Activated T-helper 1 cell treated with anti-CD3 and anti-CD28 coated beads, Interleukin-12 subunit alpha, Interleukin-12 subunit beta, Interleukin-2, Interleukin-4 antibody, amounts not matched to agents 30 ng/mL and 10 ng/mL and 1 ng/mL, durations not matched to agents 14 hours and 24 hours and 36 hours (primary cell): ENCODE results near the gene UMOD. TPM values are rescaled to one million over a fixed set of nuclear protein-coding genes. Genes with fewer than 3 reads are reported as not detected.
"Not testable (repeated sequence)": the region's sequence is repeated elsewhere in the genome, so short reads cannot be mapped to it uniquely, and the experiment has no call there.

Experiments
- DNase-seq: peaks from one replicate; pipeline ENCODE4 v3.0.0; 2021; ENCODE audit warnings: low spot score
- H3K27ac Mint-ChIP-seq: one replicate; pipeline ENCODE4 v1.8.0; 2021; ENCODE audit warnings: mild to moderate bottlenecking, mixed read lengths
- H3K27me3 Mint-ChIP-seq: one replicate; pipeline ENCODE4 v1.8.0; 2022; ENCODE audit warnings: mild to moderate bottlenecking, moderate library complexity, mixed read lengths; ENCODE audit not compliant: insufficient read depth
- H3K36me3 Mint-ChIP-seq: one replicate; pipeline ENCODE4 v1.8.0; 2021; ENCODE audit warnings: low read depth, mixed read lengths
- H3K4me1 Mint-ChIP-seq: one replicate; pipeline ENCODE4 v1.8.0; 2021; ENCODE audit warnings: low read depth, mixed read lengths
- H3K4me3 Mint-ChIP-seq: one replicate; pipeline ENCODE4 v1.8.0; 2021; ENCODE audit warnings: mild to moderate bottlenecking, moderate library complexity, mixed read lengths
- H3K9me3 Mint-ChIP-seq: one replicate; pipeline ENCODE4 v1.8.0; 2021; ENCODE audit warnings: mixed read lengths
- intact Hi-C: fragments of 100-400 bp; cut with micrococcal nuclease; formaldehyde crosslinking; loops from one replicate; pipeline ENCODE4 v1.15.1; 2024
- total RNA-seq: library from RNA; stranded (reverse); gene quantifications from 2 replicates; pipeline ENCODE4 v1.2.3, GENCODE V29; 2022

The UMOD gene
- total RNA-seq, 1 donor from 2014 or later, result not detected

- Mint-ChIP-seq H3K9me3 (no peaks in the 10 kb centered on the region), H3K27ac (no peak overlapping the region), H3K27me3 (peaks cover 3% of the 10 kb centered on the region), H3K4me3 (no peak overlapping the region), H3K4me1 (no peaks in the 10 kb centered on the region), H3K36me3 (no peaks in the 10 kb centered on the region)
- no peak for DNase-seq
- intact Hi-C loops, result no loop called here
These were observed 26.2 kb downstream of the UMOD start for GRCh38 chr16:20326321-20326720.

GRCh38 chr16:20325005-20325404, 27.5 kb downstream of the UMOD start:
- DNase-seq, result no peak
- intact Hi-C loops, result no loop called here
- H3K4me3 Mint-ChIP-seq, result no peak overlapping the region
- H3K9me3 Mint-ChIP-seq, result no peaks in the 10 kb centered on the region
- H3K27ac Mint-ChIP-seq, result no peak overlapping the region
- peaks cover 3% of the 10 kb centered on the region for H3K27me3 Mint-ChIP-seq
- no peaks in the 10 kb centered on the region for H3K4me1 Mint-ChIP-seq
- H3K36me3 Mint-ChIP-seq, result no peaks in the 10 kb centered on the region

GRCh38 chr16:20323591-20324117, 28.9 kb downstream of the UMOD start:
- intact Hi-C loops, result no loop called here
- no peak for DNase-seq
- no peak overlapping the region for H3K27ac Mint-ChIP-seq
- H3K4me1 Mint-ChIP-seq, result no peaks in the 10 kb centered on the region
- peaks cover 3% of the 10 kb centered on the region for H3K27me3 Mint-ChIP-seq
- H3K36me3 Mint-ChIP-seq, result no peaks in the 10 kb centered on the region
- no peak overlapping the region for H3K4me3 Mint-ChIP-seq
- H3K9me3 Mint-ChIP-seq, result no peaks in the 10 kb centered on the region

GRCh38 chr16:20322696-20323095, 29.8 kb downstream of the UMOD start:
- Mint-ChIP-seq H3K4me1 (no peaks in the 10 kb centered on the region), H3K36me3 (no peaks in the 10 kb centered on the region), H3K27me3 (peaks cover 3% of the 10 kb centered on the region), H3K27ac (no peak overlapping the region), H3K9me3 (no peaks in the 10 kb centered on the region), H3K4me3 (no peak overlapping the region)
- no peak for DNase-seq
- intact Hi-C loops, result no loop called here

GRCh38 chr16:20321671-20322070, 30.8 kb downstream of the UMOD start:
- H3K27ac Mint-ChIP-seq, result no peak overlapping the region
- H3K4me1 Mint-ChIP-seq, result no peaks in the 10 kb centered on the region
- no peak for DNase-seq
- intact Hi-C loops, result no loop called here
- H3K4me3 Mint-ChIP-seq, result no peak overlapping the region
- H3K27me3 Mint-ChIP-seq, result peaks cover 3% of the 10 kb centered on the region
- H3K36me3 Mint-ChIP-seq, result no peaks in the 10 kb centered on the region
- no peaks in the 10 kb centered on the region for H3K9me3 Mint-ChIP-seq

GRCh38 chr16:20321051-20321450, 31.5 kb downstream of the UMOD start:
- DNase-seq, H3K4me1 Mint-ChIP-seq, H3K27me3 Mint-ChIP-seq, H3K9me3 Mint-ChIP-seq, H3K27ac Mint-ChIP-seq, H3K4me3 Mint-ChIP-seq, intact Hi-C loops, H3K36me3 Mint-ChIP-seq: not testable (repeated sequence)

- Mint-ChIP-seq H3K27me3 (peaks cover 2% of the 10 kb centered on the region), H3K9me3 (no peaks in the 10 kb centered on the region), H3K36me3 (no peaks in the 10 kb centered on the region), H3K27ac (no peak overlapping the region), H3K4me1 (no peaks in the 10 kb centered on the region), H3K4me3 (no peak overlapping the region)
- intact Hi-C loops, result no loop called here
- no peak for DNase-seq
These were observed 31.9 kb downstream of the UMOD start for GRCh38 chr16:20320592-20320991.

- intact Hi-C loops, result no loop called here
- Mint-ChIP-seq H3K4me1 (no peaks in the 10 kb centered on the region), H3K9me3 (no peaks in the 10 kb centered on the region), H3K4me3 (no peak overlapping the region), H3K36me3 (no peaks in the 10 kb centered on the region), H3K27me3 (peaks cover under 1% of the 10 kb centered on the region), H3K27ac (no peak overlapping the region)
- DNase-seq, result no peak
These were observed 32.3 kb downstream of the UMOD start for GRCh38 chr16:20320178-20320577.

GRCh38 chr16:20319406-20319805, 33.1 kb downstream of the UMOD start:
- no peaks in the 10 kb centered on the region for H3K27me3 Mint-ChIP-seq
- no peak overlapping the region for H3K4me3 Mint-ChIP-seq
- no peaks in the 10 kb centered on the region for H3K9me3 Mint-ChIP-seq
- intact Hi-C loops, result no loop called here
- DNase-seq, result no peak
- H3K4me1 Mint-ChIP-seq, result no peaks in the 10 kb centered on the region
- no peaks in the 10 kb centered on the region for H3K36me3 Mint-ChIP-seq
- no peak overlapping the region for H3K27ac Mint-ChIP-seq

GRCh38 chr16:20318437-20318836, 34.1 kb downstream of the UMOD start:
- H3K9me3 Mint-ChIP-seq, result no peaks in the 10 kb centered on the region
- no peaks in the 10 kb centered on the region for H3K27me3 Mint-ChIP-seq
- DNase-seq, result no peak
- no peaks in the 10 kb centered on the region for H3K36me3 Mint-ChIP-seq
- no peak overlapping the region for H3K4me3 Mint-ChIP-seq
- intact Hi-C loops, result no loop called here
- no peaks in the 10 kb centered on the region for H3K4me1 Mint-ChIP-seq
- H3K27ac Mint-ChIP-seq, result no peak overlapping the region

- intact Hi-C loops, result no loop called here
- no peak for DNase-seq
- Mint-ChIP-seq H3K4me3 (no peak overlapping the region), H3K36me3 (no peaks in the 10 kb centered on the region), H3K4me1 (no peaks in the 10 kb centered on the region), H3K27me3 (no peaks in the 10 kb centered on the region), H3K27ac (no peak overlapping the region), H3K9me3 (no peaks in the 10 kb centered on the region)
These were observed 34.5 kb downstream of the UMOD start for GRCh38 chr16:20318006-20318405.

GRCh38 chr16:20317117-20317516, 35.4 kb downstream of the UMOD start:
- Mint-ChIP-seq H3K4me1 (no peaks in the 10 kb centered on the region), H3K27ac (no peak overlapping the region), H3K9me3 (no peaks in the 10 kb centered on the region), H3K36me3 (no peaks in the 10 kb centered on the region), H3K4me3 (no peak overlapping the region), H3K27me3 (no peaks in the 10 kb centered on the region)
- DNase-seq, result no peak
- intact Hi-C loops, result no loop called here

GRCh38 chr16:20316715-20317114, 35.8 kb downstream of the UMOD start:
- Mint-ChIP-seq H3K9me3 (no peaks in the 10 kb centered on the region), H3K27me3 (no peaks in the 10 kb centered on the region), H3K4me3 (no peak overlapping the region), H3K27ac (no peak overlapping the region), H3K36me3 (no peaks in the 10 kb centered on the region), H3K4me1 (no peaks in the 10 kb centered on the region)
- no peak for DNase-seq
- intact Hi-C loops, result no loop called here

- intact Hi-C loops, result no loop called here
- Mint-ChIP-seq H3K4me1 (no peaks in the 10 kb centered on the region), H3K27ac (no peak overlapping the region), H3K36me3 (no peaks in the 10 kb centered on the region), H3K9me3 (no peaks in the 10 kb centered on the region), H3K4me3 (no peak overlapping the region), H3K27me3 (no peaks in the 10 kb centered on the region)
- DNase-seq, result no peak
These were observed 36.8 kb downstream of the UMOD start for GRCh38 chr16:20315764-20316163.
